Measurements from ENCODE around the gene HSF2BP. TPM values are rescaled to one million over a fixed set of nuclear protein-coding genes. Genes with fewer than 3 reads are reported as not detected.

The HSF2BP gene
- total and polyA plus RNA-seq, 2 of the 8 experiments (the other 6 are each of a cell fraction or from before 2014, with no cell fraction given) = 0.51 to 0.93 TPM

DNA sequence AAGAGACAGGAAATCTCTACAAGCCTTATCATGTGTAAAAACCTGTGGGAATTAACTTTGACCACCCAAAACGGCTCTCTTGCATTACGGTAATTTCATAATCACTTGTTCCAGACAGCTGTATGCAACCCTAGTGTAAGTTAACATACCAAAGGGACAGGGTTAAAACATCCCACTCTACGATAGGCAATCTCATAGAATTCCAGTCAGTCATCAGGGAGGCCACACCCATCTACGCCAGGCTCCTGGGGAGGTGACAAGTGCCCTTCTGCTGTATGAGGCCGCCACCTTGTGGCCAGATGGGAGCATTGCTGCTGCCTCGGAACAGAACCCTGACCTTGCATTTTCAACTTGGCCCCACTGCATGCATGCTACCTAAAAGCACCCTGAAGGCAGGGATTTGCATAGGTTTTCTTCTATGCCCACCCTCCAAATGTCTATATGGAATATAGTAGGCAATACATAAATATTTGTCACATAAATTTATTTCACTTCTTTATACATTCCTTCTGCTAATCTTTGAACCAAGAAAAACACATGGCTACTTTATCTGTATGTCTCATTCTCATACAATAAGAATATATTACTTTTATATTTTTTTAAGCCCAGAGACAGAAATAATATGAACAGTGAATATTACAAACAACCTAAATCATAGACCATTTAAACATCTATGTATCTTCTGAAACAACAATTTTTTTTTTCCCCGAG lies 12.6 kb downstream of the HSF2BP start:
- FAIRE-seq = peak; percentile 85
- Histone ChIP-seq H3K4me1 (replicated peaks in 1 of 4; ENCODE audit: control insufficient read depth in 3 of 4, insufficient read depth in 4 of 4, low read length in 3 of 4) (no peaks in the 10 kb centered on the region), H3K27ac (ENCODE audit: low read depth, low read length) (no peak overlapping the region), H2BK5ac (ENCODE audit: low read depth, low read length) (no peak overlapping the region), H3K56ac (replicated peaks; ENCODE audit: insufficient read length, low read depth, low read length) (no peak overlapping the region), H3K9ac (replicated peaks in 1 of 4; ENCODE audit: extremely low read depth in 1 of 4, low read depth in 3 of 4, low read length in 3 of 4) (no peak overlapping the region), H3K9me3 (ENCODE audit: insufficient read depth in 2 of 2, low read depth in 1 of 2, low read length in 1 of 2) (no peaks in the 10 kb centered on the region), H2BK15ac (ENCODE audit: low read length) (no peak overlapping the region), H2BK120ac (replicated peaks; ENCODE audit: low read depth, low read length) (no peak overlapping the region), H3K79me1 (ENCODE audit: low read depth, low read length) (no peaks in the 10 kb centered on the region), H4K5ac (ENCODE audit: insufficient read length, low read depth, low read length) (no peak overlapping the region), H2BK20ac (ENCODE audit: low read length) (no peak overlapping the region), H3K14ac (ENCODE audit: insufficient read length) (no peak overlapping the region), H3K36me3 (ENCODE audit: control insufficient read depth in 2 of 4, insufficient read depth in 4 of 4, low read length in 3 of 4) (no peaks in the 10 kb centered on the region), H3K18ac (ENCODE audit: extremely low read depth, low read length) (no peak overlapping the region), H3K23ac (ENCODE audit: insufficient read length) (no peak overlapping the region), H3K4me2 (ENCODE audit: insufficient read depth in 1 of 2, low read depth in 2 of 2, low read length in 2 of 2) (no peak overlapping the region), H3K27me3 (replicated peaks in 1 of 4; ENCODE audit: control insufficient read depth in 3 of 4, extremely low read depth in 1 of 4, insufficient read depth in 3 of 4, low read length in 3 of 4) (no peaks in the 10 kb centered on the region), H4K20me1 (replicated peaks in 1 of 2; ENCODE audit: control insufficient read depth in 1 of 2, insufficient read depth in 2 of 2, low read length in 2 of 2) (no peaks in the 10 kb centered on the region), H3K4ac (replicated peaks; ENCODE audit: insufficient read length, low read depth, low read length) (no peak overlapping the region), H4K8ac (ENCODE audit: extremely low read depth, insufficient read depth, low read length) (no peak overlapping the region), H3K4me3 (ENCODE audit: extremely low read depth in 1 of 4, insufficient read depth in 2 of 4, low read depth in 3 of 4, low read length in 4 of 4) (no peak overlapping the region), H2AFZ (ENCODE audit: low read length) (no peak overlapping the region), H2BK12ac (ENCODE audit: low read depth, low read length) (no peak overlapping the region), H3K79me2 (ENCODE audit: control insufficient read depth in 1 of 2, insufficient read depth in 2 of 2, low read length in 2 of 2) (no peaks in the 10 kb centered on the region), H3K23me2 (ENCODE audit: low read depth, low read length) (no peaks in the 10 kb centered on the region; the same call in 1 of the 2 replicates), H2AK5ac (ENCODE audit: low read depth, low read length) (no peak overlapping the region), H4K91ac (replicated peaks; ENCODE audit: insufficient read length, low read length) (no peak overlapping the region)
- peak; percentile 85 to 93 for DNase-seq (ENCODE audit: low read depth in 1 of 2, low spot score in 2 of 2)
- ChIA-PET POLR2A (ENCODE audit: partially characterized antibody) (no interaction called here), CTCF (ENCODE audit: partially characterized antibody) (interaction anchor here (0.7 to 5.1 kb wide), 7 partner anchors 20 to 371 kb away, joined by 3 to 47 read pairs (median 3); no protein-coding TSS in a partner anchor)
- 26% methylated on average over 7 of the region's 7 CpGs; no CpG with 5 or more reads in 1 of the 2 experiments for WGBS, 2 experiments (ENCODE audit: extremely low coverage in 1 of 2, insufficient coverage in 1 of 2, insufficient read length in 1 of 2, insufficient replicate concordance in 2 of 2, low coverage in 1 of 2, low lambda C conversion rate in 2 of 2, missing lambda C conversion rate in 1 of 2)
- TF ChIP-seq YY1 (IDR thresholded peaks at IDR 0.05; ENCODE audit: low read depth, low read length) (no peak), MAFK (IDR thresholded peaks at IDR 0.05; ENCODE audit: low read depth, low read length) (peak; percentile 96), SIN3A (conservative IDR thresholded peaks at IDR 0.05 in 1 of 2, IDR thresholded peaks at IDR 0.05 in 1 of 2; ENCODE audit: low read depth in 1 of 2, low read length in 2 of 2) (peak in 1 of 2 experiments; percentile 58; a peak in 1 of 4 replicates), RFX5 (IDR thresholded peaks at IDR 0.05; ENCODE audit: borderline replicate concordance, low read depth, low read length) (no peak), CHD2 (IDR thresholded peaks at IDR 0.05; ENCODE audit: low read length) (0 out of 2 replicates have a peak, but pooled peaks have one; percentile 26), TBP (IDR thresholded peaks at IDR 0.05; ENCODE audit: low read depth, low read length) (no peak), POLR2AphosphoS5 (IDR thresholded peaks at IDR 0.05; ENCODE audit: low read depth, low read length) (no peak)
